ENCODE data around the gene CCDC102B.
"Not testable (repeated sequence)": the region's sequence is repeated elsewhere in the genome, so short reads cannot be mapped to it uniquely, and the experiment has no call there.

CCDC102B gene

DNA sequence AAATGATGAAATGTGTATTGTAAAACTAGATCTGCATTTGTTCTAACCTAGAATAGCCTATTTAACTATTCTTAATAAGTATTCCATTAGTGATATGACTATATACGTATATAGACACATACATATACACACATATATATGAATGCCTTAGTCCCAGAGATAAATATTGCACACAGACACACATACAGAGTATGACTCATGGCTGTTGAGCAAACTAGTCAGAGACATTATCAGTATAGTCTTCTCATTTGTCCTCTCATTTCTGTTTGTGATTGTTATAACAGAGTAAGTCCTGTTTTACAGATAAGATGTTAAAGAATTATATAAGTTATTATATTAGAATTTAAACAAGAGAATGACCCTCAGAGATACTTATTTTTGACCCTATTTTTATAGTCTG, 202.5 kb downstream of the CCDC102B start:
- no peak overlapping the region for H3K9ac ChIP-seq (ENCODE audit: insufficient read length)

DNA sequence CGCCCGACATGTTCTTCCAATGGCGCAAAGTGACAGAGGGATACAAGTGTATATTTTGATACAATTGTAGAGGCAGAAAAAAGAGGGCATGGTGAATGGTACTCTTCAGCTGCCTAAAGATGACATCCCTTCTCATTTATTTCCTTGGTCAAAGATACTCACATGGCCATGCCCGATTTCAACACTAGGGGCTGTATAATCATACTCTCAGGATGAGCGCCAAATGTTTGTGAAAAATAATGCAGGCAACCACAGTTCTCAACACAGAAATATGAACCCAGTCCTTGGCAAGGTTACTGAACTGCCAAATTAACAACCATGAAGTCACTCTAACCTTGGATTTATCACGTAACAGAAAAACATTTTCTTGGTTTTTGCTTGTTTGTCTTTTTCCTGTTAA, 204.4 kb downstream of the CCDC102B start:
- DNase-seq (ENCODE audit: low read depth, low spot score) = no peak

More for the DNA sequence above, 202.5 kb downstream of the CCDC102B start:
- Histone ChIP-seq H3K9me3 (ENCODE audit: low read depth, low read length) (no peaks in the 10 kb centered on the region), H3K4me3 (no peak overlapping the region), H3K27ac (no peak overlapping the region), H3K36me3 (ENCODE audit: insufficient read depth, low read length) (no peaks in the 10 kb centered on the region)
- TF ChIP-seq FOXP2 (optimal IDR thresholded peaks at IDR 0.05; ENCODE audit: control extremely low read depth, extremely low read length, insufficient read depth) = no peak
- TF ChIP-seq POLR2AphosphoS5 (IDR thresholded peaks at IDR 0.05; ENCODE audit: borderline replicate concordance, low read depth, low read length) = no peak
- TF ChIP-seq EZH2 (IDR thresholded peaks at IDR 0.05) = no peak
- no peak for DNase-seq (ENCODE audit: low read depth, low spot score)

DNA sequence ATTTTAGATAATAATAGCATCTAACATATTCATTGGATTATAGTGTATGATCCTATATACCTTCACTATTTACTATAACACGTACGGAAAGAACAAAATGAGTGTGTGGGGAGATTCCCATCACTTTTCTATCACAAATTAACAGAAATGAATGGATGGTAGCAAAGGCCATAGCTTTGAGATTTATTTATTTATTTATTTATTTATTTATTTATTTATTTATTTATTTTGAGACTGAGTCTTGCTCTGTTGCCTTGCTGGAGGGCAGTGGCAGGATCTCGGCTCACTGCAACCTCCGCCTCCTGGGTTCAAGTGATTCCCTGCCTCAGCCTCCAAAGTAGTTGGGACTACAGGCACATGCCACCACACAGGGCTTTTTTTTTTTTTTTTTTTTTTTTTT, 208.3 kb downstream of the CCDC102B start:
- not testable (repeated sequence) for H3K4me3 ChIP-seq; H3K9ac ChIP-seq (ENCODE audit: insufficient read length); DNase-seq (ENCODE audit: low read depth, low spot score); H3K27ac ChIP-seq; H3K36me3 ChIP-seq (ENCODE audit: insufficient read depth, low read length); H3K9me3 ChIP-seq (ENCODE audit: low read depth, low read length)

More for the DNA sequence above, 204.4 kb downstream of the CCDC102B start:
- Histone ChIP-seq H3K4me3 (no peak overlapping the region), H3K9me3 (ENCODE audit: low read depth, low read length) (no peaks in the 10 kb centered on the region), H3K9ac (ENCODE audit: insufficient read length) (no peak overlapping the region), H3K36me3 (ENCODE audit: insufficient read depth, low read length) (no peaks in the 10 kb centered on the region), H3K27ac (no peak overlapping the region)
- no peak for TF ChIP-seq FOXP2 (optimal IDR thresholded peaks at IDR 0.05; ENCODE audit: control extremely low read depth, extremely low read length, insufficient read depth)
- TF ChIP-seq POLR2AphosphoS5 (IDR thresholded peaks at IDR 0.05; ENCODE audit: borderline replicate concordance, low read depth, low read length) = no peak
- TF ChIP-seq EZH2 (IDR thresholded peaks at IDR 0.05) = no peak

GRCh38 chr18:69008538-69008937, 210.7 kb downstream of the CCDC102B start:
- TF ChIP-seq POLR2AphosphoS5 (IDR thresholded peaks at IDR 0.05; ENCODE audit: borderline replicate concordance, low read depth, low read length) (no peak), FOXP2 (optimal IDR thresholded peaks at IDR 0.05; ENCODE audit: control extremely low read depth, extremely low read length, insufficient read depth) (no peak), EZH2 (IDR thresholded peaks at IDR 0.05) (no peak)
- Histone ChIP-seq H3K9ac (ENCODE audit: insufficient read length) (no peak overlapping the region), H3K4me3 (no peak overlapping the region), H3K9me3 (ENCODE audit: low read depth, low read length) (no peaks in the 10 kb centered on the region), H3K27ac (no peak overlapping the region), H3K36me3 (ENCODE audit: insufficient read depth, low read length) (no peaks in the 10 kb centered on the region)
- DNase-seq (ENCODE audit: low read depth, low spot score) = no peak

- TF ChIP-seq EZH2 (IDR thresholded peaks at IDR 0.05) (no peak), FOXP2 (optimal IDR thresholded peaks at IDR 0.05; ENCODE audit: control extremely low read depth, extremely low read length, insufficient read depth) (no peak), POLR2AphosphoS5 (IDR thresholded peaks at IDR 0.05; ENCODE audit: borderline replicate concordance, low read depth, low read length) (no peak)
- H3K9ac ChIP-seq (ENCODE audit: insufficient read length) = no peak overlapping the region
- no peak for DNase-seq (ENCODE audit: low read depth, low spot score)
- H3K36me3 ChIP-seq (ENCODE audit: insufficient read depth, low read length) = no peaks in the 10 kb centered on the region
- no peak overlapping the region for H3K27ac ChIP-seq
- no peak overlapping the region for H3K4me3 ChIP-seq
- no peaks in the 10 kb centered on the region for H3K9me3 ChIP-seq (ENCODE audit: low read depth, low read length)
Observed at GRCh38 chr18:69021211-69021805, 223.4 kb downstream of the CCDC102B start.

DNA sequence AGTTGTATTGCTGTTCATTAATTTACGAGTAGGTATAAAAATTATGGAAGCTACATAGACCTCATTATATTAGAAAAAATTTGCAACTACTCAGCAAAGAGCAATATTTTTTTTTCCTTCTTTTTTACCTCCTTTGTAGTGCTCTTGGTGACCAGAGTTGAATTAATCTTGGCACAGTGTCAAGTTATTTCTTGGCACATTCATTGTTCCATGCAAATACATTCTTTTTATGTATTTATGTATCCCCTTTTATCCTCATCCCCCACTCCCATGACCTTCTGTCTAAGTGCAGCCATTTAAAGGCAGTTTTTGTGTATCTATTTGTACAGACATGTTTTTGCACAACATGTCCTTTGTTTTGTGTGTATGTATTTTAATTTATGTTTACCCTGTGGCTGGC, 224.5 kb downstream of the CCDC102B start:
- no peaks in the 10 kb centered on the region for H3K9me3 ChIP-seq (ENCODE audit: low read depth, low read length)
- H3K9ac ChIP-seq (ENCODE audit: insufficient read length) = no peak overlapping the region
- H3K4me3 ChIP-seq = no peak overlapping the region
- no peak for DNase-seq (ENCODE audit: low read depth, low spot score)
- TF ChIP-seq POLR2AphosphoS5 (IDR thresholded peaks at IDR 0.05; ENCODE audit: borderline replicate concordance, low read depth, low read length) = no peak
- no peak for TF ChIP-seq FOXP2 (optimal IDR thresholded peaks at IDR 0.05; ENCODE audit: control extremely low read depth, extremely low read length, insufficient read depth)
- no peak for TF ChIP-seq EZH2 (IDR thresholded peaks at IDR 0.05)
- no peak overlapping the region for H3K27ac ChIP-seq
- no peaks in the 10 kb centered on the region for H3K36me3 ChIP-seq (ENCODE audit: insufficient read depth, low read length)

- H3K4me3 ChIP-seq = no peak overlapping the region
- H3K36me3 ChIP-seq (ENCODE audit: insufficient read depth, low read length) = no peaks in the 10 kb centered on the region
- no peak for DNase-seq (ENCODE audit: low read depth, low spot score)
- no peaks in the 10 kb centered on the region for H3K9me3 ChIP-seq (ENCODE audit: low read depth, low read length)
- TF ChIP-seq POLR2AphosphoS5 (IDR thresholded peaks at IDR 0.05; ENCODE audit: borderline replicate concordance, low read depth, low read length) = no peak
- no peak for TF ChIP-seq FOXP2 (optimal IDR thresholded peaks at IDR 0.05; ENCODE audit: control extremely low read depth, extremely low read length, insufficient read depth)
- no peak for TF ChIP-seq EZH2 (IDR thresholded peaks at IDR 0.05)
- no peak overlapping the region for H3K27ac ChIP-seq
- no peak overlapping the region for H3K9ac ChIP-seq (ENCODE audit: insufficient read length)
Observed at GRCh38 chr18:69031571-69031970, 233.7 kb downstream of the CCDC102B start.

- no peak overlapping the region for H3K9ac ChIP-seq (ENCODE audit: insufficient read length)
- H3K9me3 ChIP-seq (ENCODE audit: low read depth, low read length) = no peaks in the 10 kb centered on the region
- no peak overlapping the region for H3K4me3 ChIP-seq
- no peaks in the 10 kb centered on the region for H3K36me3 ChIP-seq (ENCODE audit: insufficient read depth, low read length)
- TF ChIP-seq EZH2 (IDR thresholded peaks at IDR 0.05) = no peak
- no peak for TF ChIP-seq FOXP2 (optimal IDR thresholded peaks at IDR 0.05; ENCODE audit: control extremely low read depth, extremely low read length, insufficient read depth)
- no peak for TF ChIP-seq POLR2AphosphoS5 (IDR thresholded peaks at IDR 0.05; ENCODE audit: borderline replicate concordance, low read depth, low read length)
- no peak overlapping the region for H3K27ac ChIP-seq
- no peak for DNase-seq (ENCODE audit: low read depth, low spot score)
Observed at GRCh38 chr18:69032009-69032408, 234.1 kb downstream of the CCDC102B start.

DNA sequence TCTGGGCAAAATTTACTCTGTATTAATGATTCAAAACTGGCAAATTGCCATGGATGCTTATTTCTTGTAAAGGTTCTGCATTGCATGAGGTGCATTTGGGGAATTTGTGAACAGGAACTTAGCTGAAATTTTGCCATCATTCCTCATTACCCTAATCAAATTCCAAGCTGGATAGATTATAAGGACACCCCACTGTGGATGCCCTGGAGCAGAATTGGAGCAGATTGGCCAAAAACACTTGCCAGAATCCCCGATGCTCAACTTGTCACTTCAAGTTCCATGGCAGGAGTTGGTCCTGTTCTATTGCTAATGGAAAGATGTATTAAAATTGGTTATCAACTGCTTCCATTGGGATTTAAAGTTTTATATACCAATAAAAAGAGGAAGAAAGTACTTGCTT, 237.9 kb downstream of the CCDC102B start:
- H3K27ac ChIP-seq = no peak overlapping the region
- DNase-seq (ENCODE audit: low read depth, low spot score) = peak; percentile 30
- no peaks in the 10 kb centered on the region for H3K9me3 ChIP-seq (ENCODE audit: low read depth, low read length)
- no peak for TF ChIP-seq POLR2AphosphoS5 (IDR thresholded peaks at IDR 0.05; ENCODE audit: borderline replicate concordance, low read depth, low read length)
- no peak for TF ChIP-seq EZH2 (IDR thresholded peaks at IDR 0.05)
- no peak for TF ChIP-seq FOXP2 (optimal IDR thresholded peaks at IDR 0.05; ENCODE audit: control extremely low read depth, extremely low read length, insufficient read depth)
- H3K9ac ChIP-seq (ENCODE audit: insufficient read length) = no peak overlapping the region
- no peaks in the 10 kb centered on the region for H3K36me3 ChIP-seq (ENCODE audit: insufficient read depth, low read length)
- no peak overlapping the region for H3K4me3 ChIP-seq

Data from SK-N-MC (cell line).